Progenitor cell of endocrine pancreas (in vitro differentiated cells): ENCODE data around the gene CHCHD10. TPM values are rescaled to one million over a fixed set of nuclear protein-coding genes. Genes with fewer than 3 reads are reported as not detected.

Experiments used
- DNase-seq: peaks from one replicate; pipeline ENCODE4 v3.0.0; 2021; ENCODE audit warnings: low spot score; ENCODE audit not compliant: unreplicated experiment
- H3K27ac Mint-ChIP-seq: 2 replicates; pipeline ENCODE4 v1.8.0; 2021; ENCODE audit warnings: mild to moderate bottlenecking, moderate library complexity, mixed read lengths
- H3K27me3 Mint-ChIP-seq: 2 replicates; pipeline ENCODE4 v1.8.0; 2021; ENCODE audit warnings: mixed read lengths
- H3K36me3 Mint-ChIP-seq: 2 replicates; pipeline ENCODE4 v1.8.0; 2022; ENCODE audit warnings: mixed read lengths; ENCODE audit not compliant: insufficient read depth
- H3K4me1 Mint-ChIP-seq: 2 replicates; pipeline ENCODE4 v1.8.0; 2021; ENCODE audit warnings: low read depth, mixed read lengths
- H3K4me3 Mint-ChIP-seq: 2 replicates; pipeline ENCODE4 v1.8.0; 2021; ENCODE audit warnings: low read depth, mild to moderate bottlenecking, moderate library complexity, mixed read lengths
- H3K9me3 Mint-ChIP-seq: 2 replicates; pipeline ENCODE4 v1.8.0; 2021; ENCODE audit warnings: low read depth, mixed read lengths
- CTCF ChIP-seq: fragments of 200-600 bp; sonication (generic); IDR thresholded peaks from one replicate; pipeline ENCODE4 v1.5.0; 2021; ENCODE audit warnings: antibody characterized with exemption, mild to moderate bottlenecking; ENCODE audit not compliant: unreplicated experiment
- total RNA-seq: library from RNA; stranded (reverse); gene quantifications from 2 replicates; pipeline ENCODE4 v1.2.1, GENCODE V29; 2021

CHCHD10 gene
- total RNA-seq, 1 donor from 2014 or later: 42.3 TPM

DNA sequence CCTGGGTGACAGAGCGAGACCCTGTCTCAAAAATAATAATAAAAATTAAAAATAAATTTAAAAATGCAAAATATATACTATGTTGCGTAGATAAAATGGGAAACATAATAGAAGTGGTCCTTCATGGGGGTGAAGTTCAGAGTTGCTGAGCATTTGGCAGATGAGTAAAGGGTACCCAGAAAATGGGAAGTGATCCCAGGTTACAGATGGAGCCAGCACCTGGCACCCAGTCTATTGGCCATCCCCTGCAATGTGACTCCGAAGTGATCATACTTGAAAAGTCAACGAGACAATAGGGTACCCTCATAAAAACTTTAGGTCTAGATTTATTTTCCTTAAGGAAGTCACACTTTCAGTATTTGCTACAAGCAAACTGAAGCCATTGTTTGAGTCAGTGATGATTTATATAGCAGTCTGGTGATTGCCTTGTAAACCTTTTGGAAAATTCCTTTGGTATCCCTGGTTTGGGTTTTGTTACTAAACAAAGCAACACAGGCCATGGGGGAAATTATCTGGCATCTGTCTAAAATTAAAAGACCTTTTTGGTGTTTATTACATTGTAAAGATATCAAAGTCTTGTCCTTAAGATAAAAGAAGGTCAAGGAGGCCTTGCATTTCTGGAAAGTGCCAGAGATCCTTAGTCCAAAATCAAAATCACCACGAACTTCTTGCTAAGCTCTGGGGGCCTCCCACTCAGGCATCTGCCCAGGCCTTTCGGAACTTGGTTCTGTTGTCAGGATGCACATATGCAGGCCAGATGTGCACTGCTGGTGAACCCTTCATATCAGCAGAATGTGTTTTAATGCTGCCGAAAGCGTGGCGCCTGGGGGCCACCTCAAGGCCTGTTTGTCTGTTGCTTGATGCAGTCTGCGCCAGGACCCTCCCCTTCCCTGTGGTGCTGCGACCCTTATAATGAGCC lies 23.3 kb upstream of the CHCHD10 start:
- no peak for DNase-seq
- Mint-ChIP-seq H3K27ac (no peak overlapping the region), H3K27me3 (no peaks in the 10 kb centered on the region), H3K4me3 (no peak overlapping the region), H3K36me3 (peaks cover 12% of the 10 kb centered on the region), H3K9me3 (no peaks in the 10 kb centered on the region), H3K4me1 (peaks cover 28% of the 10 kb centered on the region)
- no peak for TF ChIP-seq CTCF

GRCh38 chr22:23789638-23790037 lies 21.9 kb upstream of the CHCHD10 start:
- Mint-ChIP-seq H3K27me3 (no peaks in the 10 kb centered on the region), H3K4me3 (peak overlapping the region; percentile 69), H3K36me3 (peaks cover 9% of the 10 kb centered on the region), H3K27ac (peak overlapping the region; percentile 71), H3K4me1 (peaks cover 28% of the 10 kb centered on the region), H3K9me3 (no peaks in the 10 kb centered on the region)
- DNase-seq: no peak
- TF ChIP-seq CTCF: no peak

GRCh38 chr22:23789121-23789520 lies 21.3 kb upstream of the CHCHD10 start:
- no peak for TF ChIP-seq CTCF
- peak overlapping the region; percentile 69 for H3K4me3 Mint-ChIP-seq
- H3K4me1 Mint-ChIP-seq: peaks cover 31% of the 10 kb centered on the region
- H3K36me3 Mint-ChIP-seq: peaks cover 7% of the 10 kb centered on the region
- H3K9me3 Mint-ChIP-seq: no peaks in the 10 kb centered on the region
- no peak for DNase-seq
- no peaks in the 10 kb centered on the region for H3K27me3 Mint-ChIP-seq
- H3K27ac Mint-ChIP-seq: peak overlapping the region; percentile 71

GRCh38 chr22:23787910-23788309 lies 20.1 kb upstream of the CHCHD10 start:
- Mint-ChIP-seq H3K27me3 (no peaks in the 10 kb centered on the region), H3K27ac (peak overlapping the region; percentile 77), H3K9me3 (no peaks in the 10 kb centered on the region), H3K4me3 (peak overlapping the region; percentile 87), H3K4me1 (peaks cover 31% of the 10 kb centered on the region), H3K36me3 (peaks cover 3% of the 10 kb centered on the region)
- no peak for TF ChIP-seq CTCF
- DNase-seq: no peak

GRCh38 chr22:23787600-23787896 lies 19.8 kb upstream of the CHCHD10 start:
- DNase-seq: no peak
- peaks cover 2% of the 10 kb centered on the region for H3K36me3 Mint-ChIP-seq
- no peaks in the 10 kb centered on the region for H3K27me3 Mint-ChIP-seq
- peaks cover 31% of the 10 kb centered on the region for H3K4me1 Mint-ChIP-seq
- peak overlapping the region; percentile 77 for H3K27ac Mint-ChIP-seq
- H3K4me3 Mint-ChIP-seq: peak overlapping the region; percentile 87
- H3K9me3 Mint-ChIP-seq: no peaks in the 10 kb centered on the region
- TF ChIP-seq CTCF: no peak
